HG02610 (cell line): ENCODE measurements around the gene GTPBP10.
"Not testable (repeated sequence)": the region's sequence is repeated elsewhere in the genome, so short reads cannot be mapped to it uniquely, and the experiment has no call there.

Source experiments
- ATAC-seq: cut with Tn5 transposase; IDR thresholded peaks from one replicate; pipeline ENCODE4 v1.9.1; 2021; ENCODE audit warnings: mild to moderate bottlenecking, moderate library complexity; ENCODE audit not compliant: unreplicated experiment

GTPBP10 gene, protein sequence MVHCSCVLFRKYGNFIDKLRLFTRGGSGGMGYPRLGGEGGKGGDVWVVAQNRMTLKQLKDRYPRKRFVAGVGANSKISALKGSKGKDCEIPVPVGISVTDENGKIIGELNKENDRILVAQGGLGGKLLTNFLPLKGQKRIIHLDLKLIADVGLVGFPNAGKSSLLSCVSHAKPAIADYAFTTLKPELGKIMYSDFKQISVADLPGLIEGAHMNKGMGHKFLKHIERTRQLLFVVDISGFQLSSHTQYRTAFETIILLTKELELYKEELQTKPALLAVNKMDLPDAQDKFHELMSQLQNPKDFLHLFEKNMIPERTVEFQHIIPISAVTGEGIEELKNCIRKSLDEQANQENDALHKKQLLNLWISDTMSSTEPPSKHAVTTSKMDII

DNA sequence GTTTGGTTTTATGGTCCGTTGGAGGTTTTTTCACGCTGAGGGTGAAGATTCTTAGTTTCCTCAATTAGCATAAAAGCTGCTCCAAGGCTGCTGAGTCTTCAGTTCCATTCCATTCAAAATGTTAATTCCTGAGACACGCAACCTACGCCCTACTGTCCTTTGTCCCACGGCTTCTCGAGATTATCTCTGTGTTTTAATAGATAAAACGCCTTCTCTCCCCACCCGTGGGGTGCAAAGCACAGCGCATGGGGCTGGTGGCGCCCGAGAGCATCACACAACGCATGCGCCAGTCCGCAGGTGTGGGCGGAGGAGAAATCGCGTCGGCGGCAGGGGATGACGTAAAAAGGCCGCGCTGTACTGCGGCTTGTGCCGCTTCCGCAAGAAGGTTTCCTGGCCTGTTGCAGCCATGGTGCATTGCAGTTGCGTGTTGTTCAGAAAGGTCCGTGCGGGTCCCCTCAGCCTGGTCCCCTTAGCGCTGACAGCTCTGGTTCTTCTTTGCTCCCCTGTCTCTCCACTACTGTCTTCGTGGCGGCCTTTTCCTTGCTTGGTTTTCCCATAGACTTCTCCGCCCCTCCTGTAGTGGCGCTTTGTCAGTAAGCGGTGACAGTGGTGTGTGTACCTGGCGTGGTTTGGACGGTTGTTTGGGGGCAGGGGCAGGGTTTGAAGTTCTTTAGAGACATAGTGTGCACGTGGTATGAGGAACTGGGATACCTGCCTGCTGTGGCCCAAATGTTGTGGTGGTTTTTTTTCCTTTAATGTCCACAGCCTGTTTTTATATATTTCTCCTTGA lies at the start of gene GTPBP10:
Gene GTPBP10 (plus strand): TSS at position 381 of the 790 bp plus-strand sequence. CDS start 26 bp downstream, at position 407.
- ATAC-seq, result peak; percentile 96

DNA sequence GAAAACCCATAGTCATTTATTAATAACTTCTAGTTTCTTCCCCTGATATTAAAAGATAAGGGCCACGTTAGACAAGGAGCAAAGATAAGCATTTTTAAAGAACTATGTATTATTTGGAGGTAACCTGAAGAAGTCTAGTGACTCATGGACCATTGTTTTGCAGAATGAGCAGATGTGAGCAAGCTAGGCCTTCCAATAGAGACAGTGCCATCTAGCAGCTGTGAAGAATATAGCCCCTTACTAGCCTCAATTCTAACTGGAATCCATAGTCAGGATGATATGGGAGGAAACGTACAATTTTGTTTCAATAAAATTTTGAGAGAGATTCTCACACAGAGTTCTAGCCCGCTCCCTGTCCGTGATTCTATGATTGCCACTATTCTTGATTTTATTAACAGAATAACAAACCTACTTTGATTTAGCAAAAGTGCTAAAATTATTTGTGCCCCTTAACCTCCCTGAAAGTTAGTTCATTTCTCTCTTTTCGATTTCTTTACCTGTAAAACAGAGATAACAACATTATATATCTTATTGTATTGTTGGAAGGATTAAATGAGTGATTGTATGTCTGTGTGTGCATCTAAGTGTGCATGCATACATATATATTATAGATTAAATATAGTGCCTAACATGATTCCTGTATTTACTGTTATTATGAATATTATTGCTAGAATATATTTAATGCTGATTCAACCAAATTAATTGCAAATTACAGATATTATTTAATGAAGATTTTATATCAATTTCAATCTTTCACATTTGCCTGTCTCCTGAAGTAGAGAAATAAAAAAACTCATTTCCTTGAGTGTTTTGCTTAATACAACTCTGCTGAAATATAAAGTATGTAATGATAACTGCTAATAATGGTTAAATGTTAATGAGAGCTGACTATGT lies 48.1 kb upstream of the GTPBP10 start:
- ATAC-seq, result peak; percentile 87

DNA sequence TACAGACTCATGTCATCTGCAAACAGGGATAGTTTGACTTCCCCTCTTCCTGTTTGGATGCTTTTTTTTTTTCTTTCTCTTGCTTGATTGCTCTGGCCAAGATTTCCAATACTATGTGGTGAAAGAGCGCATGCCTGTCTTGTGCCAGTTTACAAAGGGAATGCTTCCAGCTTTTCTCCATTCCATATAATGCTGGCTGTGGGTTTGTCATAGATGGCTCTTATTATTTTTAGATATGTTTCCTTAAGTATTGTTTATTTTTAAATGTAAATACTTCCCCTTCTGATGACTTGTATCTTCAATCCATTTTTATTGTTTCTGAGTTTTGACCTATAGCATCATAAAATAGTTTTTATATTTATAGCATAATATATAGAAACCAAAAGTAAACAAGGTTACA lies 43.3 kb upstream of the GTPBP10 start:
- ATAC-seq, result no peak

DNA sequence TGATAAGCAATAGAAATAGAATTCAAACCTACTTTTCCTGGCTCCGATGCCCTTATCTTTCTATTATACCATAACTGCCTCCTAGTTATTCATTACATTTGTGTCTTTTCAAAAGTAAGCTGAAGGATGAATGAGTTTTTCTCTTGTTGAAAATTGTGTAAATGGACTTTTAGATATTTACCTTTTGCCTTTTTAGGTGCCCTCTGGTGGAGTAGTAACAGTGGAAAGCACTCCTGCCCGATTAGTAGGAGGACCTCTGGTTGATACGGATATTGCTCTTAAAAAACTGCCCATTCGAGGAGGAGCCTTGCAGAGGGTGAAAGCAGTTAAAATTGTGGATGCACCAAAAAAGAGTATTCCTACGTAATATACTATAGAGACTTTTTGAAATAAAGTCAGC lies 36.6 kb upstream of the GTPBP10 start:
- no peak for ATAC-seq

DNA sequence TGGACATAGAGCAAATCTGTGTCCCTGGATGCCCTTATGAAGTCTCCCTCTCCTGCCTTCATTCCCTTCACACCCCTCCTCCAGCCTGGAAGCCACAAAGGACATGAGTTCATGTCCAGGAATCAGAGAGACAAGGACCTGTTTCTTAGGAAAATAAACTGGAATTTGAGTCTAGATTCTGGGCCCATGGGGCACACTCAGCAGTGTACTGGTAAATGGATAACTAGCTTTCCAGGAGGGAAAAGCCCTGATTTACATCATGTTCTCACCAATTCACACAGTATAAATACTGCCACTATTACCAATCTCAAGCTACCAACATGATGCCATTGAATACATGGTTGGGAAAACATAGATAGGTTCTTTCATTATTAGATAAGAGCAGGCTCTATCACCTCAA lies 35.3 kb upstream of the GTPBP10 start:
- no peak for ATAC-seq

DNA sequence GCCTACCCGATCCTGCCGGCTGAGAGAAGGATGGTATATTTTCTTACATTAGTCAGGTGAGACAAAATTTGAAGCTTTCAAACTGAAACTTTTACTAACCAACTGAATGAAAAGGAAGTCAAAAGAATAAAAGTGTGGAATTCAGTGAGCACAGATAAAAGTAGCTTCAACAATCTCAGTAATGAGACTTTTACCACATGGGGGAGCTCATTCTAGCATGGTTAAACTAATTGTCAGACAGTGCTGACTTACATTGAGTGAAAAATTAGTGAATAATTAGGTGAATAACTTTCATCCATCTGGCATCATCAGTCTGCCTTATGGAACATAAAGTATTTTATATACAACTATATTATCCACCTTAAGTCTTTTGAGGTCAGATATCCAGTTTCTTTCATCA lies 33.8 kb upstream of the GTPBP10 start:
- ATAC-seq, result no peak

DNA sequence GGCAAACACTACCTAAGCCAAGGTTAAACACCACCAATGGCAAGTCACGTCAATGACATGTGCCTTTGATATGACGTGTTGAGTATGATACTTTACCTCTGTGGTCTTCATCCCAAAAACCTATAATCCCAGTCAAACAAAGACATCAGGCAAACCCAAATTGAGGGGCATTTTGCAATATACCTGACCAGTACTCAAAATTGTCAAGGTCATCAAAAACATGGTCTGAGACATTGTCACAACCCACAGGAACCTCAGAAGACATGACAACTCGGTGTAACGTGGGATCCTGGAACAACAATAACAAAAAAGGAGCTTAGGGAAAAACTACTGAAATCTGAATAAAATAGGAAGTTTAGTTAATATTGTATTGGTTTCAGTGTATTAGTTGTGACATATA lies 32.6 kb upstream of the GTPBP10 start:
- ATAC-seq, result no peak

DNA sequence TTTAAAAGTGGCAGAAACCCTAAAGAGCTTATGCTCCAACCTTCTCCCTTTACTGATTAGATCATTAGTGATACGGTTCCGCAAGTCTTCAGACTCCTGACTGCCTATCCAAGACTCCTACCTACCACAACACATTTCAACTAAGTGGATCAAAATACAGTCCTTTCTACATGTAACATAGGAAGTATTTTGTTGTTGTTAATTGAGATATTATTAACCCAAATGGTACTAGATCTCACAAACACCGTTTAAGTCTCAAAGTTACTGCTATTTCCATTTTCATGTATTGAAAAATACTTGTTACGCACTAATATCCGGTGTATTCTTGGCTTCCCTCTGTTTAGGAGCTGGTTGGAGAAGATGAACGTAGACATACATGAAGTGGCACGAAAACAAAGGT lies 26.5 kb upstream of the GTPBP10 start:
- no peak for ATAC-seq

DNA sequence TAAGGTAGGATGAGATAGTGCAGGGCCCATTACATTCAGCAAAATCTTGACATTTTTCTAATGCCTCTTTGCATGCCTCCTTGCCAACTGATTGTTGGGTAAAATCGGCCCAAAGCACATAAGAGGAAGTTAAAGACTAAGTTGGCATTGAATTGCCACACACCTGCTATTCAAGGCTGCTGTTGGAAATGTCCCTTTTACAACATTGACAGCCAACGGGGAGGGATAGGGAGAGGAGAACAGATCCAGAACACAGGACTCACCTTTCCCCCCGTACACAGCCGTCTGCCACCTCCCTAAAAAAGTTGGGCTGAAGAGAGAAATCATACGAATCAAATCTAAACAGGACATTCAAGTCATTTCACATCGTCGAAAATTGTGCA lies 26.1 kb upstream of the GTPBP10 start:
- ATAC-seq, result no peak

DNA sequence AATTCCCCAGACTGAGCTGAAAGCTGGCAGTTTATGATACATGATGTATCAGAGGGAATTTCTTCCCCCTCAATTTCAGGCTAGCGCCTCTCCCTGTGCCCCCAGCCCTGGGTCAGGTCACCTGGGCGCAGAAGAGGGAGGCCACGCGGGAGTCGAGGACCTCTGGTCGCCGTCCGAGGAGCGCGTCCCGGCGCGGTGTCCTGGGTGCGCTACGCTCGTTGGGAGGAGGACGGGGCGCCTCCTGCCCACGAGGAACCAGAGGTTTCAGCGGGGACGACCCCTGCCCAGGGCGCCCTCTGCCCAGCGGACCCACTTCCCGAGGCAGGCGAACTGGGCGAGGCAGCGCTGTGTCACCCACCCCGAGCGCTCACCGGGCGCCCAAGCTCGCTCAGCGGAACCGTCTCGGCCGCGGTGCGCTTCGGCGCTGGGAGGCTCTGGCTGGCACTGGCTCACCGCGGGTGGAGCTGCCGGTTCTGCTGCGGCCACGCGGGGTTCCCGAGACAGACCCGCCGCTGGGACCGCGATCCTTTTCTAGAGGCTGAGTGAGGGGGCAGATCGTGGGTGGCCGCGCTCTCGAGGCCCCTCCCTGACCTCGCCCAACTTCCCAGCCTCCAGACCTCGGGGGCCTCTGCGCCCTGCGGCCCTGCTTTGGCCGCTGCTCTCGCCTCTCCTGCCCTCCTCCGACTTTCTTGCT lies 25.6 kb upstream of the GTPBP10 start, which contains the start of gene FAM237B:
Gene FAM237B (minus strand): TSS at position 504 of the 694 bp plus-strand sequence. CDS start 1,556 bp downstream, outside the sequence.
- ATAC-seq, result no peak

DNA sequence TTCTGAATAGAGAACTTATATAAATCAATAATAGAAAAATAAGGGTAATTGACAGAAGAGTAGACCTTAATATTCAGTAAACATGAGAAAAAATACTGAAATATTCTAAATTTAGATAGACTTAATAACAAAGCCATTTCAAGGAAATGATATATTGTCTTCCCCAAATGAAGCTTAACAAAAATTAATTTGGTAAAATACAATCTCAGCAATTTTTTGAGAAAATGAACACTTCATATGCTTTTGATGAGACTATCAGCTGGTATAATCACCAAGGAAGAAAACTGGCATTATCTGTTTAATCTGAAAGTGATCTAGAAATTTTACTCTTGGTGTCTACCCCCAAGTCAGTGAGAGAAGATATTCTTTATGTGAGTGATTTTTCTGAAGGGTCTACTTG lies 23.7 kb upstream of the GTPBP10 start:
- no peak for ATAC-seq

DNA sequence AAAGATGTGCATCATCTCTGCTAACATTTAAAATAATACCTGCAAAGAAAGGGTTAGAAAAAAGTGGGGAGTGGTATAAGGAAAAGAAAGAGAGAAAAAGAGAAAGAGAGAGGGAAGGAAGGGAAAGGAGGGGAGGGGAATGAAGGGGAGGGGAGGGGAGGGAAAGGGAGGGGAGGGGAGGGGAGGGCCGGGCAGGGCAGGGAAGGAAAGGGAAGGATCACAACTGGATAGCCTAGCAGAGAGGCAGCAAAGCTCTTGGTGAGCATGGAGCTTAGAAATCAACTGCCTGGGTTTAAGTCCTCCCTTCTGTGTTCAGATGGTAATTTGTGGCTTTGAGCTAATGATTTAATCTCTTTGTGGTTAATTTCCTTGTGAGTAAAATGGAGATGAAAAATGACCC lies 20.0 kb upstream of the GTPBP10 start:
- ATAC-seq, result no peak

DNA sequence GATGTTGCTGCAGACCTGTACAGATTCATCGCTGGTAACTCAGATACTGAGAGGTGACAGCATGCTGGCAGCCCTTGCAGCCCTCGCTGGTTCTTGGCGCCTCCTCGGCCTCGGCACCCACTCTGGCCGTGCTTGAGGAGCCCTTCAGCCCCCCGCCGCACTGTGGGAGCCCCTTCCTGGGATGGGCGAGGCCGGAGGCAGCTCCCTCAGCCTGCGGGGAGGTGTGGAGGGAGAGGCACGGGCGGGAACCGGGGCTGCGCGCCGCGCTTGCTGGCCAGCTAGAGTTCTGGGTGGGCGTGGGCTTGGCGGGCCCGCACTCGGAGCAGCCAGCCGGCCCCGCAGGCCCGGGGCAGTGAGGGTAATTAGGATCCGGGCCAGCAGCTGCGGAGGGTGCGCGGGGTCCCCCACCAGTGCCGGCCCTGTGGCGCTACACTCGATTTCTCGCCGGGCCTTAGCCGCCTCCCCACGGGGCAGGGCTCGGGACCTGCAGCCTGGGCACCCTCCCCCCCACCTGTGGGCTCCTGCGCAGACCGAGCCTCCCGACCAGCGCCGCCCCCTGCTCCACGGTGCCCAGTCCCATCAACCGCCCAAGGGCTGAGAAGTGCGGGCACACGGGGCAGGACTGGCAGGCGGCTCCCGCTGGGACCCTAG lies 12.2 kb upstream of the GTPBP10 start:
- ATAC-seq, result no peak

DNA sequence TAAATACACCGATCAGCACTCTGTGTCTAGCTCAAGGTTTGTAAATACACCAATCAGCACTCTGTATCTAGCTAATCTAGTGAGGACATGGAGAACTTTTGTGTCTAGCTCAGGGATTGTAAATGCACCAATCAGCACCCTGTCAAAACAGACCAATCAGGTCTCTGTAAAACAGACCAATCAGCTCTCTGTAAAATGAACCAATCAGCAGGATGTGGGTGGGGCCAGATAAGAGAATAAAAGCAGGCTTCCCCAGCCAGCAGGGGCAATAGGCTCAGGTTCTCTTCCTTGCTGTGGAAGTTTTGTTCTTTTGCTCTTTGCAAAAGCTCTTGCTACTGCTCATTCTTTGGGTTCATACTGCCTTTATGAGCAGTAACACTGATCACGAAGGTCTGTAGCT lies 11.6 kb upstream of the GTPBP10 start:
- ATAC-seq, result not testable (repeated sequence)

DNA sequence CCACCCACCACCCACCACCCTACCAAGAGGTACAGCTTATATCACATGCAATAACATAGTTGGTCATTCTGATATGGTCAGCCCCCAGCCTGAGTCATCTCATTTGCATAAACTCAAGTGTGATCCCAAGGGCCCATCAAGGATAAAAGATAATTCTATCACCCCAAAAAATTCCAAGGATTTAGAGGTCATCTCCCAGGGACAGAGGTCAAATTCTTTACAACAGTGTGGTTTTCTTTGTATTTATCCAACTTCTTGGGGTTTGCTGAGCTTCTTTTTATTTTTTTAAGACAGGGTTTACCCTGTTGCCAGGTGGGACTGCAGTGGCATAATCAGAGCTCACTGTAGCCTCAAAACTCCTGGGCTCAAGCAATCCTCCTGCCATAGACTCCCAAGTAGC lies 9.4 kb upstream of the GTPBP10 start:
- ATAC-seq, result no peak

DNA sequence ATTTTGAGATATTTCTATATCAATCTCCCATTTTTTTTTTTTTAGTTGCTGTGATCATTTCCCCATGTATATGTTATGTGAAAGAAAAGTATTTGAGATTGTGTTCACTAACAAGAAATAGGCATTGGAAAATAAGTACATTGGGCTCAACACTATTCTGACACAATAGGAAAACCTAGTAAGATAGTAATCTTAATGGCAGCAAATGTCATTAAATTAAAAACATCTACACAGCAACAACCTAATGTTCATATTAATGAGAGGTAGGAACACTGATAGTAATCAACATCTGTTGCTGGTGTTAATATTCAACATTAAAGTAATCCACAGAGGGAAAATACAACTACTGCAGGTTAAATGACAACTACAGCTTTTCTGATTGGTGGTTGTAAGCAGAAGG lies 1.5 kb upstream of the GTPBP10 start:
- no peak for ATAC-seq

DNA sequence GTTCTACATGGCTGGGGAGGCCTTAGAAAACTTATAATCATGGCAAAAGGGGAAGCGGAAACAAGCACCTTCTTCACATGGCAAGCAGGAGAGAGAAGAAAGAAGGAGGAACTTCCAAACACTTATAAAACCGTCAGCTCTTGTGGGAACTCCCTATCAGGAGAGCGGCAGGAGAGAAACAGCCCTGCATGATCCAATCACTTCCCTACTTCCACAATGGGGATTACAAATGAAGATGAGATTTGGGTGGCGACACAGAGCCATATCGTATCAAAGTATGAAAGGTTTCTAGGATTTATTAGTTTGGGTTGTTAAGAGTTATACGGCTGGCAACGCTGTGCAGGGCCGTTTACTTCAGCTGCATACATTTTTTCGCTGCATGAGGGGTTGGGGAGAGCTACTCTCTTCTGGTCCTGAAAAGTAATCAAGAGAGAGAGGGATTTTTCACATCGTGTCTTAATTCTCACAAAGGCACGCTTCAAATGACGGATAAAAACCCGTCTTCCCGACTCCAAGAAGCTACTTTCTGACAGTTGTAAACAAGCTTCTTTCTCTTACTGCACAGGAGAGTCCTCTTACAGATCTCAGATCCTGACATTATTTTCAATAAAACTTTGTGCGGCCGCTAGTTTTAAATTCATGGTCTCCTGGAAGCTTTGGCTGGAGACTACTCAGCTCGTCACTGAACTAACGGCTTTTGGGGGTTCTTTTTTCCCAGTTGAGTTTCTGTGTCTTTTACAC lies 751 bp upstream of the GTPBP10 start:
- ATAC-seq, result peak; percentile 12

DNA sequence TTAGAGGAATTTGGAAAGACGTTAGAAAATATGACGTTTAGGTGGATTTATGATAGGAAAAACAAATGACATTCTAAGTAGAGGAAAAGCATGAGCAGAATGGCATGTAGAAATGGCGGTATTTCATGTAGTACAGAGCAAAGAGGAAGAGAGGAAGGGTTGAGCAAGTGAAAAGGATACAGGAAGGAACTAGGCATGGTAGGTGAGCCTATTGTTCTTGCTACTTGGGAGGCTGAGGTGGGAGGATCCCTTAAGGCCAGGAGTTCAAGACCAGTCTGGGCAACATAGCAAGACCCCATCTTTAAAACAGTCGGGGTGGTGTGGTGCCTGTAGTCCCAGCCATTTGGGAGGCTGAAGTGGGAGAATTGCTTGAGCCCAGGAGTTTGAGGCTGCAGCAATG lies 1.2 kb downstream of the GTPBP10 start:
- ATAC-seq, result no peak

DNA sequence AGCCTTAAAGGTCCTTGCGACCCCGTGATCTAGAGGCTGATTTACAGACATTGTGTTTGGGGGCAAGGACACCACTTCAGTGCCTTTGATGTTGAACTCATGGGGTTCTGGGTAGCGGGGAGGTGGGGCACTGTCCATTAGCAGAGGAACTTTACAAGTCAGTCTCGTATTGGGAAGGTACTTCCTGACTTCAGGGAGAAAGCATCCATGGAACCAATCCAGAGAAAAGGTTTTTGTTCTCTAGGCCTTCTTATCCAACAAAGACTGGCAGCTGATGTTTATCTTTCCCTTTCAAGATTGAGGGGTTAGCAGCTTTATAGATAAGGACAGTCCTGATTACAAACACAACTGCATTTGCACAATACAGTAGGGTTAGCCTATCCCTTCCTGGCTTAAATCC lies 2.8 kb downstream of the GTPBP10 start:
- no peak for ATAC-seq
